Measurements from ENCODE around the gene KIF16B.
"Not testable (repeated sequence)": the region's sequence is repeated elsewhere in the genome, so short reads cannot be mapped to it uniquely, and the experiment has no call there.

Gene KIF16B

GRCh38 chr20:16229813-16230212, 343.4 kb downstream of the KIF16B start:
- H3K4me3 ChIP-seq (ENCODE audit: low read depth, low read length): no peak overlapping the region
- no peaks in the 10 kb centered on the region for H3K79me2 ChIP-seq
- no peaks in the 10 kb centered on the region for H3K4me1 ChIP-seq
- H3K27me3 ChIP-seq (ENCODE audit: control insufficient read depth, insufficient read depth, low read length): no peaks in the 10 kb centered on the region
- no peak overlapping the region for H3K27ac ChIP-seq
- no peaks in the 10 kb centered on the region for H3K36me3 ChIP-seq (ENCODE audit: control insufficient read depth, insufficient read depth, low read length)
- H2AFZ ChIP-seq: no peak overlapping the region
- H3K4me2 ChIP-seq (ENCODE audit: low read length): no peak overlapping the region
- no peak for TF ChIP-seq CTCF (IDR thresholded peaks at IDR 0.05)
- H3K9me3 ChIP-seq (ENCODE audit: control insufficient read depth, low read length): no peaks in the 10 kb centered on the region
- no peak overlapping the region for H3K9ac ChIP-seq

- Histone ChIP-seq H3K4me3 (ENCODE audit: low read depth, low read length) (no peak overlapping the region), H2AFZ (no peak overlapping the region), H3K27ac (no peak overlapping the region), H3K4me1 (no peaks in the 10 kb centered on the region), H3K27me3 (ENCODE audit: control insufficient read depth, insufficient read depth, low read length) (no peaks in the 10 kb centered on the region), H3K4me2 (ENCODE audit: low read length) (no peak overlapping the region), H3K9me3 (ENCODE audit: control insufficient read depth, low read length) (no peaks in the 10 kb centered on the region), H3K36me3 (ENCODE audit: control insufficient read depth, insufficient read depth, low read length) (no peaks in the 10 kb centered on the region), H3K79me2 (no peaks in the 10 kb centered on the region), H3K9ac (no peak overlapping the region)
- no peak for TF ChIP-seq CTCF (IDR thresholded peaks at IDR 0.05)
These were observed 344.5 kb downstream of the KIF16B start for GRCh38 chr20:16228722-16229121.

GRCh38 chr20:16226961-16227360, 346.3 kb downstream of the KIF16B start:
- H3K4me1 ChIP-seq; H3K9me3 ChIP-seq (ENCODE audit: control insufficient read depth, low read length); H3K9ac ChIP-seq; H3K27me3 ChIP-seq (ENCODE audit: control insufficient read depth, insufficient read depth, low read length); H3K36me3 ChIP-seq (ENCODE audit: control insufficient read depth, insufficient read depth, low read length); H3K4me3 ChIP-seq (ENCODE audit: low read depth, low read length); H2AFZ ChIP-seq; H3K79me2 ChIP-seq; H3K27ac ChIP-seq; H3K4me2 ChIP-seq (ENCODE audit: low read length): not testable (repeated sequence)

- Histone ChIP-seq H3K79me2 (no peaks in the 10 kb centered on the region), H3K36me3 (ENCODE audit: control insufficient read depth, insufficient read depth, low read length) (no peaks in the 10 kb centered on the region), H3K4me2 (ENCODE audit: low read length) (no peak overlapping the region), H3K27ac (no peak overlapping the region), H3K9me3 (ENCODE audit: control insufficient read depth, low read length) (no peaks in the 10 kb centered on the region), H3K4me1 (no peaks in the 10 kb centered on the region), H3K9ac (no peak overlapping the region), H3K4me3 (ENCODE audit: low read depth, low read length) (no peak overlapping the region), H2AFZ (no peak overlapping the region), H3K27me3 (ENCODE audit: control insufficient read depth, insufficient read depth, low read length) (no peaks in the 10 kb centered on the region)
- no peak for TF ChIP-seq CTCF (IDR thresholded peaks at IDR 0.05)
These were observed 348.4 kb downstream of the KIF16B start for GRCh38 chr20:16224836-16225235.

- Histone ChIP-seq H3K36me3 (ENCODE audit: control insufficient read depth, insufficient read depth, low read length) (no peaks in the 10 kb centered on the region), H3K27ac (no peak overlapping the region), H3K4me1 (no peaks in the 10 kb centered on the region), H3K4me2 (ENCODE audit: low read length) (no peak overlapping the region), H3K4me3 (ENCODE audit: low read depth, low read length) (no peak overlapping the region), H3K27me3 (ENCODE audit: control insufficient read depth, insufficient read depth, low read length) (no peaks in the 10 kb centered on the region), H2AFZ (no peak overlapping the region), H3K79me2 (no peaks in the 10 kb centered on the region), H3K9ac (no peak overlapping the region), H3K9me3 (ENCODE audit: control insufficient read depth, low read length) (no peaks in the 10 kb centered on the region)
- TF ChIP-seq CTCF (IDR thresholded peaks at IDR 0.05): no peak
These were observed 350.3 kb downstream of the KIF16B start for GRCh38 chr20:16222859-16223411.

Measured in parathyroid adenoma (tissue), 2 donors.